Epithelial cell of alveolus of lung (primary cell): ENCODE results near the gene RUFY2. TPM values are rescaled to one million over a fixed set of nuclear protein-coding genes. Genes with fewer than 3 reads are reported as not detected.

Experiments
- total RNA-seq: library from RNA; depleted of rRNA; stranded (reverse); fragments of >200 nt; gene quantifications from 2 replicates; pipeline ENCODE4 v1.2.1, GENCODE V29; 2015

The RUFY2 gene, protein sequence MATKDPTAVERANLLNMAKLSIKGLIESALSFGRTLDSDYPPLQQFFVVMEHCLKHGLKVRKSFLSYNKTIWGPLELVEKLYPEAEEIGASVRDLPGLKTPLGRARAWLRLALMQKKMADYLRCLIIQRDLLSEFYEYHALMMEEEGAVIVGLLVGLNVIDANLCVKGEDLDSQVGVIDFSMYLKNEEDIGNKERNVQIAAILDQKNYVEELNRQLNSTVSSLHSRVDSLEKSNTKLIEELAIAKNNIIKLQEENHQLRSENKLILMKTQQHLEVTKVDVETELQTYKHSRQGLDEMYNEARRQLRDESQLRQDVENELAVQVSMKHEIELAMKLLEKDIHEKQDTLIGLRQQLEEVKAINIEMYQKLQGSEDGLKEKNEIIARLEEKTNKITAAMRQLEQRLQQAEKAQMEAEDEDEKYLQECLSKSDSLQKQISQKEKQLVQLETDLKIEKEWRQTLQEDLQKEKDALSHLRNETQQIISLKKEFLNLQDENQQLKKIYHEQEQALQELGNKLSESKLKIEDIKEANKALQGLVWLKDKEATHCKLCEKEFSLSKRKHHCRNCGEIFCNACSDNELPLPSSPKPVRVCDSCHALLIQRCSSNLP
- total RNA-seq = 8.5 and 17.8 TPM in 2 replicates

DNA sequence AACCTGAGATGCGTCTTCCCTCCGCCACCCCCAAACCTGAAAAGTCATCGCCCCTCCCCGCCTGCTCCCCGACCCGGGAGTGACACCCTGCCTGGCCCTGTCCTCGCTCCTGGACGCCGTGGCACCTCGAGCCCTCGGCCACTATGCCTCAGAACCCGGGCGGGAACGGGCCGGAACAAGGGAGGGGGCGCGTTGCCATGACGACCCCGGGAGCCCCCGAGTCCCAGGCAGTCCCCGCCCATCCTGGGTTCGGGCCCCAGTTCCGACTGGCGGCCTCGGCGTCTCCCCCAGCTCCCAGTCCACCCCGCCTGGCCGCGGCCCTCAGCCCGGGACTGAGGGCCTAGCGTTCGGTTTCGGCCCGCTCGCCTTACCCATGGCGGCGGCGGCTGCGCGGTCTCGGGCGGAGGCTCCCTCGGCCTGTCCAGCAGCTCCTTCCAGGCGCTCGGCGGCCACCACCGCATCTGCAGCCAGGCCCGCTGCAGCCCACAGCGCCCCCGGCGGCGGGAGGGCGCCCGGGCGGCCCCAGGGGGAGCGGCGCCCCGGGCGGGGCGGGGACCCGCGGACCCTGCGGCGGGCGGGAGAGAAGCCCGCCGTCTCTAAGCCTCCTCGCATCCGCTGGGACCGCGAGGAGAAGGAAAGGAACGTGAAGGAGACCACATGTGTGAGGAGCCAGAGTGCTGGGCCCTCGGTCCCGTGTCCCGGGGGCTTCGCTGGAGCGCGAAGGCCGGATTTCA, at the start of gene RUFY2:
Gene RUFY2, minus strand, starts transcription at position 463 of the 734 bp plus-strand sequence. Its CDS starts 88 bp downstream, at position 375.

DNA sequence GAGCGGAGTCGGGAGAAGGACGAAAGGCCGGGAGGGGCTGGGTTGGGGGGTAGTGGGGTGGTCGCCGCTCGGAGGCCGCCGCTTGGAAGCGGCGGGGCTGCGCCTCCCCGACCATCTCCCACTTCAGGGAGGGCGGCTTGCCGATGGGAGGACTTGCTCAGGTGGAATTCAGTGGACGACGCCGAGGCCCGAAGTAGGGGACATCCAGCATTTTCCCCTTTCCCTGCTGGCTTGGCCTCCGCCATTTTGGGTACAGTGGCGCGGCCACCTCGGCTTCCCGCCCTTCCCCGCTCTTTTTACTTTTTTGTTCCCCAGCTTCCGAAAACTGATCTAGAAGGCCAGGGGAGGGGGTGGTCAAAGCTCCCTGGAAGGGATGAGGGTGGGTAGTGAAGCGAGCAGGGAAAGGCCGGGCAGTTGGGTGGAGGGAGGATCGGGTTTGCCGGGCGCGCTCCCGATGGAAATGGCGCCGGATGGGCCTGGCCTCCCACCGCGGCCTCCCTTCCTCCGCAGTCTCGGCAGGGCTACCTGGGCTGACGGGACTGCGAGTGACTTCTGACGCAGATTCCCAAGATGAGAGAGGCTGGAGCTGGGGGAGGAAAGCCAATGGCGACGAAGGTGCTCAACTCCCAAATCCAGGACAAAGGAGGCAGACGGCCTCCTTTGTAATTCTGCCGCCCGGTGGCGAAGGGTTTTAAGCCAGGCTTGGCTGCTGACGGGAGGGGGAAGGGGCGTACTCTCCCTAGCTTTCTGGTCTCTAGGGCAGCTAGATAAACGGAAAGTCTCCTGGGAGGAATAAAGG, 74.6 kb downstream of the RUFY2 start, which contains the start of gene PBLD:
Gene PBLD, minus strand, starts transcription at position 670 of the 799 bp plus-strand sequence. CDS start 26,084 bp downstream, outside the sequence.

DNA sequence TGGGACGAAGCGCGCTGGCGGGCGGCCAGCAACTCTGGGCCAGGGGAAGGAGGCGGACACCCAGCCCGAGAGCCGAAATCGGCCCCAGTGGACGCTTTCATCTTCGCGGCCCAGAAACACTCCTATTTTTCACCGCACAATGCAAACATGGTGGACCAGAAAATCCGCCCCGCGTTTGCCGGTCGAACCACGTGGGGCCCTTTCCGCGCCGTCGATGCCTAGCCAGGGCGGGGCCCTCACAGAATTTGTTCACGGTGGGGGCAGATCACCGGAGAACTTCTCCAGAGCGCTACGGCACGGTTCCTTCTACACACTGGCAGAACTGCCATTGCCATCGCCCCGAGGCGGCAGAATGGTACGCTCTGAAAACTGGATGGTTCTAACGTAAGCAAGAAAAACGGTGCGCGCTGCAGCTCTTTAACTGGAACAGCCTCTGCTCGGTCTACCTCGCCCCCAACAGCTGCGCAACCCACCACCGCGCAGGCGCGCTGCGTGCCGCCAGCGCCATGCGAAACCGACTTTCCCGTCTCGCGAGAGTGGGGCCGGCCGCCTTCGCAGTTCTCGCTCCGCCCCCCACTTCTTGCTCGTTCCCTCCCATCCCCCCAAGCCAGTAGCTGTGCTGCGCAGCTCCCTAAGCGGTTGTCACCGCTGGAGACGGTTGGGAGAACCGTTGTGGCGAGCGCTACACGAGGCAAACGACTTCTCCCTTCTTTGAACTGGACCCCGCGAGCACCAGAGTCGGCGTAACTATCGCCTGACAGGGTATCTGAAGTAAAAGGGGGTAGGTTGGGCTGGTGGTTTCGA, 75.4 kb downstream of the RUFY2 start, which contains the start of gene HNRNPH3:
Gene HNRNPH3, plus strand, starts transcription at position 610 of the 804 bp plus-strand sequence. CDS start 5,158 bp downstream, outside the sequence.

Other genes with a start within 250 kb of the RUFY2 start
- 0.13 and 0.48 TPM in 2 replicates for gene ATOH7, start 175.2 kb downstream of the RUFY2 start, total RNA-seq
- 12.4 and 22.1 TPM in 2 replicates for gene HNRNPH3, start 75.2 kb downstream of the RUFY2 start, total RNA-seq
- gene PBLD, start 74.3 kb downstream of the RUFY2 start, total RNA-seq = 1.0 and 2.2 TPM in 2 replicates
- 6.5 and 7.5 TPM in 2 replicates for gene DNA2, start 64.7 kb upstream of the RUFY2 start, total RNA-seq
- 4.9 and 25.8 TPM in 2 replicates for gene SLC25A16, start 120.2 kb upstream of the RUFY2 start, total RNA-seq
- 2.7 and 9.0 TPM in 2 replicates for gene TET1, start 153.1 kb upstream of the RUFY2 start, total RNA-seq